GM12878 (cell line): Measurements from ENCODE around the gene MAN1B1. TPM values are rescaled to one million over a fixed set of nuclear protein-coding genes. Genes with fewer than 3 reads are reported as not detected.

ENCODE experiments used
- CHD2 ChIP-seq: IDR thresholded peaks from 2 replicates; pipeline ENCODE4 v1.6.1; 2011; ENCODE audit warnings: low read depth, low read length, improper control_type of control experiment, borderline replicate concordance
- EED ChIP-seq: sonication (generic); IDR thresholded peaks from 2 replicates; pipeline ENCODE4 v1.6.1; 2016; ENCODE audit warnings: antibody characterized with exemption, low read depth
- EP300 ChIP-seq, 2 experiments: fragments of 150-350 bp in 1 of 2; IDR thresholded peaks; 2 replicates each; pipeline ENCODE4 v1.6.1; 2011 to 2012; ENCODE audit warnings: low read depth in 2 of 2, low read length in 2 of 2, borderline replicate concordance in 1 of 2, improper control_type of control experiment in 1 of 2, inconsistent platforms in 1 of 2; ENCODE audit not compliant: control insufficient read depth in 1 of 2
- JUND ChIP-seq: IDR thresholded peaks from 2 replicates; pipeline ENCODE4 v1.6.1; 2012; ENCODE audit warnings: low read depth, mild to moderate bottlenecking, low read length, improper control_type of control experiment, moderate library complexity
- NBN ChIP-seq: fragments of 450-650 bp; IDR thresholded peaks from 2 replicates; pipeline ENCODE4 v1.6.1; 2016
- NR2F1 ChIP-seq: fragments of 450-650 bp; conservative IDR thresholded peaks from 2 replicates; pipeline ENCODE4 v1.6.1; 2017; ENCODE audit warnings: mild to moderate bottlenecking
- SREBF2 ChIP-seq: IDR thresholded peaks from 2 replicates; pipeline ENCODE4 v1.6.1; 2012; ENCODE audit warnings: mild to moderate bottlenecking, low read length
- SUZ12 ChIP-seq: fragments of 200-600 bp; sonication (generic); IDR thresholded peaks from one replicate; pipeline ENCODE4 v1.6.1; 2018; ENCODE audit warnings: antibody characterized with exemption, mild to moderate bottlenecking; ENCODE audit not compliant: unreplicated experiment
- ZBED1 ChIP-seq: IDR thresholded peaks from 2 replicates; pipeline ENCODE4 v1.6.1; 2016; ENCODE audit warnings: borderline replicate concordance
- ZNF274 ChIP-seq: IDR thresholded peaks from one replicate; pipeline ENCODE4 v1.8.0; 2011; ENCODE audit not compliant: insufficient read length, insufficient read depth
- polyA plus RNA-seq, 11 experiments: library from polyadenylated mRNA; depleted of rRNA in 4 of 11; unstranded in 6 of 11; stranded (reverse) in 5 of 11; fragments of >200 nt; fragmentation: Nextera tagmentation in 4 of 11; fragmentation: Illumina TruSeq in 1 of 11; extraction: Ambion mirVana in 4 of 11; extraction: Trizol in 1 of 11; gene quantifications; 1 replicate in 1 of 11; 2 replicates in 10 of 11; pipeline versions ENCODE4 v1.2.1 to v1.2.3, GENCODE V29; 2011 to 2016; ENCODE audit warnings: inconsistent platforms in 2 of 11, missing spikeins in 2 of 11, low read depth in 1 of 11
- total RNA-seq, 4 experiments: library from RNA; depleted of rRNA in 3 of 4; stranded (reverse); fragments of >200 nt in 3 of 4; fragmentation: Illumina TruSeq in 1 of 4; extraction: Trizol in 1 of 4; gene quantifications; 2 replicates each; pipeline versions ENCODE4 v1.2.1 to v1.2.3, GENCODE V29; 2013 to 2021
- TF ChIP-seq, protein P1 (sequence below): fragments of 450-650 bp; IDR thresholded peaks from 2 replicates; pipeline ENCODE4 v1.6.1; 2017; ENCODE audit warnings: mild to moderate bottlenecking, moderate library complexity
- TF ChIP-seq, protein P2 (sequence below): IDR thresholded peaks from 2 replicates; pipeline ENCODE4 v1.6.1; 2011; ENCODE audit warnings: borderline replicate concordance, low read depth, mild to moderate bottlenecking, moderate library complexity, mixed read lengths, low read length; ENCODE audit not compliant: insufficient read depth; ENCODE audit errors: extremely low read length

Gene MAN1B1
- total and polyA plus RNA-seq, 10 of the 15 experiments (the other 5 are each of a cell fraction or from before 2014, with no cell fraction given): 0.71 to 34.1 (median 22.7) TPM

DNA sequence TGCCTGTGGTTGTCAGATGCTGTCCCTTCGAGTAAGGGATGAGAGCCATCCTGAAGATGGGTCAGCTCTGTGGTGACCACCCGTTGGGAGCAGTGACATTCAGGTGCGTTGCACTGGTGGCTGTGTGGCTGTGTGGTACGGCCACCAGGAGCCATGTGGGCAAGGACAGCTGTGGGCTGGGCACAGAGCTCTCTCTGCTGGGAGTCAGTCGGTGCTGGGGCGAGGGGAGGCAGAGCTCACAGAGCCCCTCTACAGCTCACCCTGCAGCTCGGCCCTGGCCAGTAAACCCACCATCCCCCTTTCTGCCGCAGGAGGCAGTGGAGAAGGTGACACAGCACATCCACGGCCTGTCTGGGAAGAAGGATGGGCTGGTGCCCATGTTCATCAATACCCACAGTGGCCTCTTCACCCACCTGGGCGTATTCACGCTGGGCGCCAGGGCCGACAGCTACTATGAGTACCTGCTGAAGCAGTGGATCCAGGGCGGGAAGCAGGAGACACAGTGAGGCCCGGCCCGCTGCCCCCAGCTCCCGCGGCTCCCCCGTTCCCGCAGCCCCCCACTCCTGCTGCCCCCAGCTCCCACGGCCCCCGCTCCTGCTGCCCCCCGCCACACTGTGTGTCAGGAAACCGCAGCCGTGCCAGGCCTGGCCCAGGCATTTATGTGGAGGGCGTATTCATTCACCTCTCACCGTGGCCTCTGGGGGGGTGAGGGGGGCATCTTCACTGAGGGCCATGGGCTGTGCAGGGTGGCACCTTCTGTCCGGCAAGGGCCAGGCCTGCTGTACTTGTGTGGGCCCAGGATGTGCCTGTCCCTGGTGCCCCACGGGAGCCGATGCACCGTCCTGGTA is 19.3 kb downstream of the MAN1B1 start (continued):
- TF ChIP-seq, protein P1, sequence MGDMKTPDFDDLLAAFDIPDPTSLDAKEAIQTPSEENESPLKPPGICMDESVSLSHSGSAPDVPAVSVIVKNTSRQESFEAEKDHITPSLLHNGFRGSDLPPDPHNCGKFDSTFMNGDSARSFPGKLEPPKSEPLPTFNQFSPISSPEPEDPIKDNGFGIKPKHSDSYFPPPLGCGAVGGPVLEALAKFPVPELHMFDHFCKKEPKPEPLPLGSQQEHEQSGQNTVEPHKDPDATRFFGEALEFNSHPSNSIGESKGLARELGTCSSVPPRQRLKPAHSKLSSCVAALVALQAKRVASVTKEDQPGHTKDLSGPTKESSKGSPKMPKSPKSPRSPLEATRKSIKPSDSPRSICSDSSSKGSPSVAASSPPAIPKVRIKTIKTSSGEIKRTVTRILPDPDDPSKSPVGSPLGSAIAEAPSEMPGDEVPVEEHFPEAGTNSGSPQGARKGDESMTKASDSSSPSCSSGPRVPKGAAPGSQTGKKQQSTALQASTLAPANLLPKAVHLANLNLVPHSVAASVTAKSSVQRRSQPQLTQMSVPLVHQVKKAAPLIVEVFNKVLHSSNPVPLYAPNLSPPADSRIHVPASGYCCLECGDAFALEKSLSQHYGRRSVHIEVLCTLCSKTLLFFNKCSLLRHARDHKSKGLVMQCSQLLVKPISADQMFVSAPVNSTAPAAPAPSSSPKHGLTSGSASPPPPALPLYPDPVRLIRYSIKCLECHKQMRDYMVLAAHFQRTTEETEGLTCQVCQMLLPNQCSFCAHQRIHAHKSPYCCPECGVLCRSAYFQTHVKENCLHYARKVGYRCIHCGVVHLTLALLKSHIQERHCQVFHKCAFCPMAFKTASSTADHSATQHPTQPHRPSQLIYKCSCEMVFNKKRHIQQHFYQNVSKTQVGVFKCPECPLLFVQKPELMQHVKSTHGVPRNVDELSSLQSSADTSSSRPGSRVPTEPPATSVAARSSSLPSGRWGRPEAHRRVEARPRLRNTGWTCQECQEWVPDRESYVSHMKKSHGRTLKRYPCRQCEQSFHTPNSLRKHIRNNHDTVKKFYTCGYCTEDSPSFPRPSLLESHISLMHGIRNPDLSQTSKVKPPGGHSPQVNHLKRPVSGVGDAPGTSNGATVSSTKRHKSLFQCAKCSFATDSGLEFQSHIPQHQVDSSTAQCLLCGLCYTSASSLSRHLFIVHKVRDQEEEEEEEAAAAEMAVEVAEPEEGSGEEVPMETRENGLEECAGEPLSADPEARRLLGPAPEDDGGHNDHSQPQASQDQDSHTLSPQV: no peak
- TF ChIP-seq NR2F1: no peak
- TF ChIP-seq SREBF2: no peak
- TF ChIP-seq EED: no peak
- no peak for TF ChIP-seq CHD2
- no peak for TF ChIP-seq JUND
- TF ChIP-seq ZNF274: no peak
- TF ChIP-seq, protein P2, sequence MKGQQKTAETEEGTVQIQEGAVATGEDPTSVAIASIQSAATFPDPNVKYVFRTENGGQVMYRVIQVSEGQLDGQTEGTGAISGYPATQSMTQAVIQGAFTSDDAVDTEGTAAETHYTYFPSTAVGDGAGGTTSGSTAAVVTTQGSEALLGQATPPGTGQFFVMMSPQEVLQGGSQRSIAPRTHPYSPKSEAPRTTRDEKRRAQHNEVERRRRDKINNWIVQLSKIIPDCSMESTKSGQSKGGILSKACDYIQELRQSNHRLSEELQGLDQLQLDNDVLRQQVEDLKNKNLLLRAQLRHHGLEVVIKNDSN: no peak
- TF ChIP-seq NBN: no peak
- TF ChIP-seq ZBED1: no peak
- TF ChIP-seq SUZ12: no peak
- TF ChIP-seq EP300 (IDR thresholded peaks at IDR 0.05; ENCODE audit: borderline replicate concordance in 1 of 2, control insufficient read depth in 1 of 2, low read depth in 2 of 2, low read length in 2 of 2): no peak
- TF ChIP-seq, all 136 proteins: peak for 0
